MCF 10A (cell line): Measurements from ENCODE around the gene SLAMF9. TPM values are rescaled to one million over a fixed set of nuclear protein-coding genes. Genes with fewer than 3 reads are reported as not detected.

Experiments
- BruUV-seq: library from RNA; stranded (reverse); fragments of 400-500 nt; replicated peaks from 2 replicates; lab custom pipeline; 2021; lab: Mats Ljungman, UMichigan
- CTCF ChIA-PET: fragments of 300-600 bp; sonication (Branson Sonifier 250); formaldehyde crosslinking; extraction: SDS; loops from one replicate; lab custom pipeline; 2021; ENCODE audit warnings: antibody characterized with exemption, inconsistent platforms; lab: Yijun Ruan, JAX
- POLR2A ChIA-PET: fragments of 300-600, 350-650 bp; sonication (Branson Sonifier 250); formaldehyde crosslinking; extraction: SDS; loops from one replicate; lab custom pipeline; 2020; ENCODE audit warnings: antibody characterized with exemption, inconsistent platforms; lab: Yijun Ruan, JAX
- DNase-seq: peaks from one replicate; pipeline ENCODE4 v3.0.0-alpha.2; 2018; ENCODE audit not compliant: unreplicated experiment
- H3K27ac Mint-ChIP-seq: one replicate; pipeline ENCODE4 v1.8.0; 2022; ENCODE audit warnings: mild to moderate bottlenecking, low read depth, mixed read lengths; ENCODE audit not compliant: unreplicated experiment
- H3K27me3 Mint-ChIP-seq: one replicate; pipeline ENCODE4 v1.8.0; 2022; ENCODE audit warnings: mixed read lengths; ENCODE audit not compliant: insufficient read depth, unreplicated experiment
- H3K36me3 Mint-ChIP-seq: one replicate; pipeline ENCODE4 v1.8.0; 2022; ENCODE audit warnings: mild to moderate bottlenecking, moderate library complexity, mixed read lengths; ENCODE audit not compliant: insufficient read depth, unreplicated experiment
- H3K4me1 Mint-ChIP-seq: one replicate; pipeline ENCODE4 v1.8.0; 2022; ENCODE audit warnings: mixed read lengths; ENCODE audit not compliant: insufficient read depth, unreplicated experiment
- H3K4me3 Mint-ChIP-seq: one replicate; pipeline ENCODE4 v1.8.0; 2022; ENCODE audit warnings: mild to moderate bottlenecking, moderate library complexity, mixed read lengths; ENCODE audit not compliant: unreplicated experiment
- H3K9me3 Mint-ChIP-seq: one replicate; pipeline ENCODE4 v1.8.0; 2022; ENCODE audit warnings: mixed read lengths; ENCODE audit not compliant: unreplicated experiment
- intact Hi-C: fragments of 100-400 bp; cut with micrococcal nuclease; formaldehyde crosslinking; loops from 2 replicates; pipeline ENCODE4 v1.14.1; 2022
- total RNA-seq: library from RNA; stranded (reverse); gene quantifications from 2 replicates; pipeline ENCODE4 v1.2.3, GENCODE V29; 2022
- TF ChIP-seq, protein P1 (sequence below): fragments of 200-600 bp; IDR thresholded peaks from one replicate; pipeline ENCODE4 v1.8.0; 2022; ENCODE audit warnings: antibody characterized with exemption, mild to moderate bottlenecking; ENCODE audit not compliant: unreplicated experiment

Gene SLAMF9
- total RNA-seq, 1 experiment from 2014 or later: not detected

GRCh38 chr1:159996653-159997052 is 42.6 kb upstream of the SLAMF9 start:
- ChIA-PET POLR2A (no interaction called here), CTCF (interaction anchor here (0.7 to 4.2 kb wide), 2 partner anchors 10 to 50 kb away, joined by 3 to 51 read pairs; no protein-coding TSS in a partner anchor)
- Mint-ChIP-seq H3K27ac (no peak overlapping the region), H3K9me3 (no peaks in the 10 kb centered on the region), H3K36me3 (no peaks in the 10 kb centered on the region), H3K4me3 (no peak overlapping the region), H3K27me3 (no peaks in the 10 kb centered on the region), H3K4me1 (peaks cover 23% of the 10 kb centered on the region)
- peak; percentile 72 for DNase-seq
- intact Hi-C loops: no loop called here
- BruUV-seq: no TSS peak
- TF ChIP-seq, protein P1, sequence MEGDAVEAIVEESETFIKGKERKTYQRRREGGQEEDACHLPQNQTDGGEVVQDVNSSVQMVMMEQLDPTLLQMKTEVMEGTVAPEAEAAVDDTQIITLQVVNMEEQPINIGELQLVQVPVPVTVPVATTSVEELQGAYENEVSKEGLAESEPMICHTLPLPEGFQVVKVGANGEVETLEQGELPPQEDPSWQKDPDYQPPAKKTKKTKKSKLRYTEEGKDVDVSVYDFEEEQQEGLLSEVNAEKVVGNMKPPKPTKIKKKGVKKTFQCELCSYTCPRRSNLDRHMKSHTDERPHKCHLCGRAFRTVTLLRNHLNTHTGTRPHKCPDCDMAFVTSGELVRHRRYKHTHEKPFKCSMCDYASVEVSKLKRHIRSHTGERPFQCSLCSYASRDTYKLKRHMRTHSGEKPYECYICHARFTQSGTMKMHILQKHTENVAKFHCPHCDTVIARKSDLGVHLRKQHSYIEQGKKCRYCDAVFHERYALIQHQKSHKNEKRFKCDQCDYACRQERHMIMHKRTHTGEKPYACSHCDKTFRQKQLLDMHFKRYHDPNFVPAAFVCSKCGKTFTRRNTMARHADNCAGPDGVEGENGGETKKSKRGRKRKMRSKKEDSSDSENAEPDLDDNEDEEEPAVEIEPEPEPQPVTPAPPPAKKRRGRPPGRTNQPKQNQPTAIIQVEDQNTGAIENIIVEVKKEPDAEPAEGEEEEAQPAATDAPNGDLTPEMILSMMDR: no peak

- Mint-ChIP-seq H3K4me1 (peaks cover 23% of the 10 kb centered on the region), H3K9me3 (no peaks in the 10 kb centered on the region), H3K36me3 (no peaks in the 10 kb centered on the region), H3K27ac (no peak overlapping the region), H3K4me3 (no peak overlapping the region), H3K27me3 (no peaks in the 10 kb centered on the region)
- no peak for DNase-seq
- ChIA-PET CTCF (interaction anchor here (4.2 to 4.3 kb wide), 2 partner anchors 12 to 57 kb away, joined by 25 to 51 read pairs; no protein-coding TSS in a partner anchor), POLR2A (no interaction called here)
- TF ChIP-seq, protein P1: no peak
- no TSS peak for BruUV-seq
- intact Hi-C loops: no loop called here
Measured at GRCh38 chr1:159994896-159995295, 40.9 kb upstream of the SLAMF9 start.

DNA sequence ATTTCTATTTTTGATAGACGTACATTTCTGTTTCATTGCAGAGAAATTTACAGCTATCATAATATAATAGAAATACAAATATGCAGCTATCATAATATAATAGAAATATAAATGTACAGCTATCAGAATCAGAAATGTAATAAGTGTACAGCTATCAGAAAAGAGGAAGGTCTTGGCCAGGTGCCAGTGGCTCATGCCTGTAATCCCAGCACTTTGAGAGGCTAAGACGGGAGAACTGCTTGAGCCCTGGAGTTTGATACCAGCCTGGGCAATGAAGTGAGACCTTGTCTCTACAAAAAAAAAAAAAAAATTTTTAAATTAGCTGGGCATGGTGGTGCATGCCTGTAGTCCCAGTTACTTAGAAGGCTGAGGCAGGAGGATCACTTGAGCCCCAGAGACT is 39.9 kb upstream of the SLAMF9 start:
- CTCF ChIA-PET: interaction anchor here (0.6 to 4.3 kb wide), 7 partner anchors 10 to 871 kb away, joined by 3 to 51 read pairs (median 4); no protein-coding TSS in a partner anchor
- intact Hi-C loops: no loop called here
- no peak for DNase-seq
- POLR2A ChIA-PET: no interaction called here
- Mint-ChIP-seq H3K9me3 (no peaks in the 10 kb centered on the region), H3K4me1 (peaks cover 17% of the 10 kb centered on the region), H3K36me3 (no peaks in the 10 kb centered on the region), H3K27me3 (no peaks in the 10 kb centered on the region), H3K4me3 (no peak overlapping the region), H3K27ac (no peak overlapping the region)
- BruUV-seq: no TSS peak
- TF ChIP-seq, protein P1: no peak

DNA sequence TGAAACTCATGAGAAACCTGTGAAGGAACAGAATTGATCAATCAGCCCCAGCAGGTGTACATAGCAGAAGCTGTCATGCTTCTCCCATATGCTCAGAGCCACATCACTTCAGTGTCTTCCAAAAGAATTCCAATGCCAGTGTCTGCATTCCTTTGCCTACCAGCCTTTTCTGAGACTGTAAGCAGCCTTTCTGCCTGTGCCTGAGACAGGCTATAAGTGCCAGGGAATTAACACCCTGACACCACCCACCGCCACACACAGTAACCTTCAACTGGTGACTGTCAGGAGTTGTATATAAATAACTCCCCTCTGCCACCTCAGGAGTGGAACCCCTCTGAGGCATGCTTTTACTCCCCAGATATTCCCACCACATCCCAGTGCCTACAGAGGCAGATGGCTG is 38.1 kb upstream of the SLAMF9 start:
- intact Hi-C loops: no loop called here
- no TSS peak for BruUV-seq
- H3K36me3 Mint-ChIP-seq: no peaks in the 10 kb centered on the region
- TF ChIP-seq, protein P1: no peak
- no peak overlapping the region for H3K4me3 Mint-ChIP-seq
- ChIA-PET CTCF (interaction anchor here (0.6 to 4.3 kb wide), 6 partner anchors 15 to 782 kb away, joined by 3 to 28 read pairs (median 6); no protein-coding TSS in a partner anchor), POLR2A (interaction anchor here (0.9 to 1.3 kb wide), 2 partner anchors 11 to 23 kb away, joined by 3 to 4 read pairs; no protein-coding TSS in a partner anchor)
- no peaks in the 10 kb centered on the region for H3K27me3 Mint-ChIP-seq
- H3K9me3 Mint-ChIP-seq: no peaks in the 10 kb centered on the region
- H3K27ac Mint-ChIP-seq: no peak overlapping the region
- peaks cover 17% of the 10 kb centered on the region for H3K4me1 Mint-ChIP-seq
- no peak for DNase-seq
